NCI-H2107 (cell line): ENCODE data around the gene GNMT.
"Not testable (repeated sequence)": the region's sequence is repeated elsewhere in the genome, so short reads cannot be mapped to it uniquely, and the experiment has no call there.

Source experiments
- DNase-seq: peaks from one replicate; lab custom pipeline; 2025; lab: John Stamatoyannopoulos, UW

GNMT gene

DNA sequence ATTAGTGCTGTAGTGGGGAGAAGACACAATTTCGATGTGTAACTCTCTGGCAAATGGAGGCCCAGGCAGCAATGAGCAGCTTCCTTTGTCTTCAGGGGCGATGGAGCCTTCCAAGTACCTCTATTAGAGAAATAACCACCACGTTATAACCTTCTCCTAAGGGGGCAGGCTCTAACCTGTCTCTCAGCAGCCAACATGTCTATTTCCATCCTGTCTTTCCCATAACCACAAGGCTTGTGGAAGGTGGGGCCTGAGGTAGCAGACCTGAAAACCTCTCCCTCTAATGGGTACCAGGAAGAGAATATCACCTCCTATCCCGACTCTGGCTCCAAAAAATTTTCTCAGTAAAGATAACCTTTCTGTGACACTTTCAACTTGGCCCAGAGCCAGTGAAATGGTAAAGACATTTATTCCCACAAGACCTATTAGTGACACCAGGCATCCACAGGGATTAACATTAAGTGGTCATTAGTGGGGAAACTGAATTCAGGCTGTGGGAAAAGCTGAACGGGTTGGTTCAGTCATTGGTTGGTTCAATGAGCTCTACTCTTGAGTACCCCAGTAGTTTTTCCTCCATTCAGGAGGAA, 14.5 kb downstream of the GNMT start:
- no peak for DNase-seq

DNA sequence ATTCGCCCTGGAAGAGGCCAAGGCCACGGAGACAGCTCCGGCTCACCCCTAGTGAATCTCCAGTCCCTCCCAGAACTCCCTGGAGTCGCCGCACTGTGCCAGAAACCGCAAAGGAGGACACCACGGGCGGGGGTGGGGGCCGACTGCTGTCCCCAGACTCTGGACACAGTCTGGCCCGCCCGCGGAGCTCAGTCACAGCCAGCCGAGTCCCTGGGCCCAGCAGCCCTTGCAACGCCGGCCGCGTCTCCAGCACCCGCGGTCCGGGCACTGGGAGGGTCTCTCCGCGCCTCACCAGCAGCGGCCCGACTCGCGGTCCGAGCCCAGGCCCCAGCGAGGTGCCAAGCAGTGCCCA, 17.9 kb downstream of the GNMT start:
- no peak for DNase-seq

DNA sequence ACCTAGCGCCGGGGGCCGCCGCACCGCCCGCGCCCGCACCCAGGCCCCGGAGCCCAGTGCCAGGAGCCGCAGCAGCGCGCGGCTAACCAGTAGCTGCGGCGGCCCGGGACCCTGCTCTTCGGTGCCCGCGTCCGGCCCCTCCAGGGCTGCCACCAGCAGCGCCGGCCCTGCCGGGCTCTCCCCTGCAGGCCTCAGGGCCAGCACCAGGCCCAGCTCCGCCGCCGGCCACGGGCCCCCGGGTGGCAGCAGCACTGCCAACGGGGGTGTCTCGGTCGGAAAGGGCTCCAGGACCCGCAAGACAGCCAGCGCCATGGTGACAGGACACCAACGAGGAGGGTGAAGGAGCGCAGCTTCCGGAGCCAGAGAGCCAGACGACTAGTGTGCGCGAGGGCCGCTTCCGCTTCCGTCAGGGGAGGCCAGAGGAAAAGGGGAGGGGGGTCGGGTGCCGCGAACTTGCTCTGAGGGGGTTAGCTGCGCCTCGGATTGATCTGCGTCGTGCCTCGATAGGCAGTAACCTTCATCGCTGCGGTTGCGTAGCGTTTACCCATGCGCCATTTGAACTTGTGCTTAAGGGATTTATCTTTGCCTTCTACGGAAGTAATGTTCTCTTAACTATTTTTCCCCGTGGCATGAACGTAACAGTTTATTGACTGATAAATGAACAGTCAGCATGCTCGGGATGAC, 18.4 kb downstream of the GNMT start, which contains the start of gene PEX6:
Gene PEX6 (minus strand): TSS at position 343 of the 684 bp plus-strand sequence. CDS start 31 bp downstream, at position 312.
- peak; percentile 56 for DNase-seq

DNA sequence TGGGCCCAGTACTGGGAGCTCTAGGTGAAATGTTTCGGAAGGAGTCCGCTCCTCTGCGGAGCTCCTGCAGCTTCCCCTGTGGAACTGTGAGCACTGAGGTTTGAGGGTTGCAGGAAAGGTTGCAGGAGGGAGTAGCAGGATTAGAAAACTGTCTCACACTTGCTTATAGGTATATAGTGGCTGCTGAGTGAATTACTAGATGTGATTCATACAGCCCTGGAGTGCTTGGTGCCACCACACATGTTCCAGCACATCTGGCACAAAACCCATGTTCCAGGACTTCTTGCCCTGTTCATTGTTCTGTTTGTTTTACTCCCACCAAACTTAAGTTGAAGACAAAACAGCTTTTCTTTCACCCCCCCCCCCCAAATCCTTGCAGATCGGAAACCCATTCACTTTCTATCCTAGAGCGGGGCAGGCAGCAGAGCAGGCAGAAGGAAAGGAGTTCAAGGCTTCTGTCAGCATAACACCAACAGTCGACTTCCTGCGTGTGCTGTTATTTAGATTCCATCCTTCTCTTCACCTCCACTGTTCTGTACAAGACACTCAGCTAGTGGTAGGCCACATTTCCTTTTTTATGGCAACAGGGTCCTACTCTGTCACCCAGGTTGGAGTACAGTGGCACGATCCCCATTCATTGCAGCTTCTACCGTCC, 19.1 kb downstream of the GNMT start:
- no peak for DNase-seq

DNA sequence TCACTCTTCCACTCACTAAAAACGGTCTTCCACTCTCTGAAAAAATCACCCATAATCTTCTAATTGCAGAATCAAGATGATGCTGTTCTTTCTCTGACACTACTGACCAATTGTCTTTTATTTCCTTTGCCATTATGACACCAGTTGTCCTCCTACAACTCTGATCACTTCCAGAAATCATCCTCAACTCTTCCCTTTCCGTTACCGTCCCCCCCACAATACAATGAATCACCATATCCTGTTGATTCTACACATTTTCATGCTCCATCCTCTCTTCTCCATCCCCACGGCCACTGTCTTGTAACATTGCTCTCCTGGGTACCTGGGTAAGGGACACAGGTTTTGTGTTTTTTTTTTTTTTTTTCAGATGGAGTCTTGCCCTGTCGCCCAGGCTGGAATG, 21.3 kb downstream of the GNMT start:
- DNase-seq = no peak

DNA sequence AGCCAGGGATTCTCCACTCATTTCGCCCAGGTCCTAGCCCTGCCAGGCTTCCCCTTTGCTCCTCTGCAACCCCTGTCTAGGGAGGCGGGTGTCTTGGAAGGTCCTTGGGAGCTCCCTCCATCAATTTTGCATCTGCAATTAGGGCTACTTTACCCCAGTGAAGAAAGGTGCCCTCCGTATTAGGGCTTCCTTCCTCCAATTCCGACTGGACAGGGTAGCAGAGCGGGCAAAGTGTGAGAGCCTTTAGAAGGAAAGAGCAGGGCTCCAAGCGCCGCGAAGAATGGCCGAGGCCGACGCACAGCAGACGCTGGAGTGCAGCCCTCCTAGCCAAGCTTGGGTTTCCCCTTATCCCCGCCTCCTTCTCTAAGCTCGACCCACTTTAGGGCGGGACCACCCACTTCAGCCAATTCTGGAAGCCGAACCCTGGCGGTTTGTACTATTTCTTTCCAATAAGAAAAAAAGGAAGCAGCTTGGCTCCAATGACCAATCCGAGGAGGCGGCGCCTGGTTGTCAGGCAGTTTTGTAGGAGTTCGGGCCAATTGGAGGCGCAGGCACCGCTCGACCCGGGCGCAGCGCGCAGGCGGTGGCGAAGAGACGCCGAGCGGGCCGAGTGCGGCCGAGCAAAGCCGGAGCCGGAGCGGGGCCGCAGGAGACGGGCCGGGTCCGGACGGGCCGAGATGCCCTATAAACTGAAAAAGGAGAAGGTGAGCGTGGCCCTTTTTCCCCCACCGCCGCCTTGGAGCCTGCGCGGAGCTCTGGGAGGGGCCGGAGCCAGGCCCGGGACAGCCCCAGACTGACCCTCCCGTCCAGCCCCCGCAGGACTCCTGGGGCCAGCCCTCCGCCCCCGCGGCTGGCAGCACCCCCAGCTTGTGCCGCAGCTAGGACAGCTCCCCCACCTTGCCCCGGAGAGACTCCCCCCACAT, 23.7 kb downstream of the GNMT start, which contains the start of gene PPP2R5D:
Gene PPP2R5D (plus strand): TSS at position 570 of the 923 bp plus-strand sequence. CDS start 108 bp downstream, at position 678.
- peak; percentile 90 for DNase-seq

DNA sequence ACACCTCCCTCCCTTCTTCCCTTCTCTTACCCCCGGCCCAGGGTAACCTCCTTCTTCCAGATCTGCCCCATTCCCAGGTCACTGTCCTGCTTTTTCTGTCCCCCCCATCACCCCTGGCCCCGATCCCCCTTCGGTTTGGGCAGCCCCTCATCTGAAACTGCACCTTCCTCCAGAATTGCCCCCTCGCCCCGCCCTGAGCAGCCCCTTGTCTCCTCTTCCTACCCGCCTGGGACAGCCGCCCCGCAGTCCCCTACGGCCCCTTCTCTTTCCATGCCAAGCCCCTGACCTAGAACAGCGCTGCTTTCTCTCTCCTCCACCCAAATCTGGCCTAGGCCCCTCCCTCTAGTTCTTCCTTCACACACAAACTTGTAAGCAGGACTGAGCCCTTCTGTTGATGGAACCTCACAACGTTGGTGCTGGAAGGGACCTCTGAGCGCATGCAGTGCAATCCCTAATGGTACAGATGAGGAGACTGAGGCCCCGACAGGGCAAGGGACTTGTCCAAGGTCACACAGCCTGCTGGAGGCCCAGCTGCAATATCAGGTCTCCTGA, 24.4 kb downstream of the GNMT start:
- DNase-seq = no peak

DNA sequence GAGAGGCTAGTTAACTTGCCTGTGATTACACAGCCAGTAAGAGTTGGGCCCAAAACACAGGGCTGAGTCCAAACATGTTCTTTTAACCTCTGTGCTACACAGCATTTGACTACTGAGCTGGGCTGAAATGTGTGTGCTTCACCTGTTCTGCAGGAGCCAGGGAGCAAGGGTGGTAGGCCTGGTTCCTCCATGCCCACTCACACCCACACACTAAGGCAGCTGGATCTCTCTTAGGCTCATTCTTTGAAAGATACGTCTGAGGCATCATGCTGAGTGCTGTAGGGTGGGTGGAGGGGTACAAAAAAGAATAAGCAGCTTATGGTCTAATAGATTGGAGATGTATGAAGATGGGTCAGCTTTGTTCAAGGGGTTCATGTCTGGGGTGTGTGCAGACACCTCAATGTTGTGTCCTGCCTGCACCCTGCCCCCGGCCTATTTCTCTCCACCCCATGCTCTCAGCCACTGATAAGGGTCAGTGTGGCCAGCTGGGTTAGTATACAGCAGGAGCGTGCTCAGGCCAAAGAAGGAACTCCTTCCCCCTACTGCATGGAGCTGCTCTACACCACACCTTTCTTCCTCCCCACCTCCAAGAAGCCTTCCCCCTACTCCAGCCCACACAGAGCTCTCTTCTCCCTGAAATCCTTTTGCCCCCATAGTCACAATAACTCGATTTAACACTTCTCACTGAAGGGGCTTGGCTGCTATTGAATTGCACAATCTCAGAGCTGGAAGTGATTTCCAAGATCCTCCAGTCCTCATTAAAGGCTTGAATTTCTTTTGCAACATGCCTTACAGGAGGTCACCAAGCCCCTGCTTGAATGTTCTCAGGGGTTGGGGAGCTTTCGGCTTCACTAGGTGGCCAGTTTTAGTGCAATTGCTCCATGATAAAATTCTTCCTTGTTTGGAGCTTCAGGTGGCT, 27.2 kb downstream of the GNMT start:
- no peak for DNase-seq

DNA sequence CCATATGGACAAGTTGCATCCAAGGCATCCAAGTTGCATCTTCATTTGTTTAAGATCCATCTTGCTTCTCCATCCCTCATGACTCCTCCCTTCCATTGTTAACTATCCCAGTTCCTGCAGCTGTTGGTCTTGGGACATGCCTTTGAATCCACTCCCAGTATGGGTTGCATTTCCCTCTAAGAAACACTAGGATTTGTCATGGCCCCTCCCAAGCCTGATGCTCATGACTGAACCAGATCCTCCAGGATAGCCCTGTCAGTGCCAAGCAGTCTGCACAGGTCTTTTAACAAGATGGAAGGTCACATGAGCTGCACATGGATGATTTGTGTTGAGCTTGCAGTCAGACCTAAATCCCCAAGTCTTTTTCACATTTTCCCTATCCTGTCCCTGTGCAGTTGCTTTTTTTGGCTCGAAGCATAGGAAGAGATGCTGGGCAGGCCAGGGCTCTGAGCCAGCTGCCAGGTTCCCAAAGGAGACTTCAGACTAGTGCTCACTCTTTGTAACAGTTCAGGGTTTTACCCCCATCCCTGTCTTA, 28.0 kb downstream of the GNMT start:
- no peak for DNase-seq

DNA sequence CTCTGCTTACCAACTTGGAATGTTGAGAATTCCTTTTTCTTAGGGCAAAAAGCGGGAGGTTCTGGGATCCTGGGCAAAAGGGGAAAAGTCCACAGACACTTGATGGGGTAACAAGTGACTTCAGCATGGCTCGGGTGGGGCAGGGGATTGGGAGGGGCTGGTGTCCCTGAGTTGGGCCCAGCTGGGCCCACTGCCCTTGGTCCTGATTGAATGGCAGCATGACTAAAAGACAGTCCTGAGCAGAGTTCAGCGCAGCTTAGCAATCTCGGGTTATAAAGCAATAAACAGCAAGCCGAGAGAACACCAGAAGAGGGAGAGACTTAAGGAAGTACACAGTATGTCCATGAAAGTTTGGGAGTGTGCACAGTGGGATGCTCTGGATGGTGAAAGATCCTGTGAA, 29.4 kb downstream of the GNMT start:
- no peak for DNase-seq

DNA sequence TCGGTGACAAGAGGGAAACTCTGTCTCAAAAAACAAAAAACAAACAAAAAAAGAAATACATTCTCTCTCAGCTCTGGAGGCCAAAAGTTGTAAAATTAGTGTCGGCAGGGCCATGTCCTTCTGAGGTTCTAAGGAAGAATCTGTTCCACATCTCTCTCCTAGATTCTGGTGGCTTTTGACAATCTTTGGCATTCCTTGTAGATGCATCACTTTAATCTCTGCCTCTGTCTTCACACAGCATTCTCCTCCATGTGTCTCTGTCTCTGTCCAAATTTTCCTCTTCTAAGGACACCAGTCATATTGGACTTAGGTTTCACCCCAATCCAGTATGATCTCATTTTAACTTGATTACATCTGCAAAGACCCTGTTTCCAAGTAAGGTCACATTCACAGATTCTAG, 32.9 kb downstream of the GNMT start:
- DNase-seq = no peak

DNA sequence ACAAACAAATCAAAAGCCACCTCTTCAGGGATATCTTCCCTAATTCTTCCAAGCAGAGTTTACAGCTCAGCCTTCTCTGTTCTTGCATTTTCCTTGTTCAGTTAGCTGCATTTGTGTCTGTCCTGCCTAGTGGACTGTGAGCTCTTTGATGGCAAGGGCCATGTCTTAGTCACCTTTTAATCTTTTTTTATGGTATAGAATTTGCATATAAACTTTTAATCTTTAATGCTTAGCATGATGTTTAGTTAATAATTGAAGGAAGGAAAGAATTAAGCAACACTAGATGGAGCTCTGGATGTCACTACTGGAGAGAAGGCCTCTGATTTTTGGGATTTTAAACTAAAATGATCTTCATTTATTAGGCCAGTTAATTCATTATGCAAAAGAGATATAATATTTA, 36.0 kb downstream of the GNMT start:
- DNase-seq = no peak

DNA sequence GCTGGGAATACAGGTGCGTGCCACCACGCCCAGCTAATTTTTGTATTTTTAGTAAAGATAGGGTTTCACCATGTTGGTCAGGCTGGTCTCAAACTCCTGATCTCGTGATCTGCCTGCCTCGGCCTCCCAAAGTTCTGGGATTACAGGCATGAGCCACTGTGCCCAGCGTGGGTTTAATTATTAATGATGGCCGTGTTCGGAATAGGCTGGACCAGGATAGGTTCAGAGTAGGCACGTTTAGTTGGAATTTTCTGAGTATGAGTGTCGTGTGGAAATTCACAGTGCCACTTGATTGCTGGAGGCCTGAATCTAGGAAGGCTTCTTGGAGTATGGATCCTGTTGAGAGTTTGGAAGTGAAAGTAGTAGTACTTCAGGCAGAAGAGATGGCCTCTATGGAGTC, 37.7 kb downstream of the GNMT start:
- not testable (repeated sequence) for DNase-seq

DNA sequence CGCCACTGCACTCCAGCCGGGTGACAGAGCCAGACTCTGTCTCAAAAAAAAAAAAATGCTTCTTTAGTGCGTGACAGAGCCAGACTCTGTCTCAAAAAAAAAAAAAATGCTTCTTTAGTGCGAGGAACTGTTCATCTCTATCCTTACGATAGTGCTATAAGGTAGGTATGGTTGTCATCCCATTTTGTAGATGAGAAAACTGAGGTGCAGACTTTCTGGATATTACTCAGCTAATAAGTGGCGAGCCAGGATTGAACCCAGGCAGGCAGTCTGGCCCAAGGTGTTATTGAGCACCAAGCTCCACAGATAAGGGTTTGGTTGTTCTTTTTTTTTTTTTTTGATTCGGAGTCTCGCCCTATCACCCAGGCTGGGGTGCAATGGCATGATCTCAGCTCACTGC, 41.3 kb downstream of the GNMT start:
- DNase-seq = no peak

DNA sequence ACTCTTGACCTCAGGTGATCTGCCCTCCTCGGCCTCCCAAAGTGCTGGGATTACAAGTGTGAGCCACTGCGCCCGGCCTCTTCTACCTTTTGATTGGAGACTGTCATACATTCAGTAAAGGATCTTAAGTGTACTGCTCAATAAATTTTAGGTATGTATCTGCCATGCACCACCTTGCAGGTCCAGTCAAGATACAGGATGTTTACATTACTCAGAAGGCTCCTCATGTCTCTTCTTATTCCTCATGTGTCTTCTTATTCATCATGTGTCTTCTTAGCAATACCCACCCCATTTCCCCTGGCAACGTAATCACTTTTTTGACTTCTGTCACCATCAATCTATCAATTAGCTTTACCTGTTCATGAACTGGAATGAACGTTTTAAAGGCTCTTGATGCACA, 45.3 kb downstream of the GNMT start:
- no peak for DNase-seq

DNA sequence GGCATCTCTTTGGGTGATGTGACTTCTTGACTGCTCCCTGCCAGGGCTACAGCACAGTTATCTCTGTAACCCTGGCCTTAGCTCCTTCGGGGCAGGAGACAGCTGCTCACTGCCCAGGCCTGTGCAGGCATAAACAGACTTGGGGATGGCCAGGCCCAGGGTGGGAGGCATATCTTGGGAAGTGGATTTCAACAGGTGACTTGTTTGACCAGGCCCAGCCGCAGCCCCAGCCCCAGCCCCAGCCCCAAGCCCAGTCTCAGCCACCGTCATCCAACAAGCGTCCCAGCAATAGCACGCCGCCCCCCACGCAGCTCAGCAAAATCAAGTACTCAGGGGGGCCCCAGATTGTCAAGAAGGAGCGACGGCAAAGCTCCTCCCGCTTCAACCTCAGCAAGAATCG, 45.7 kb downstream of the GNMT start:
- no peak for DNase-seq

DNA sequence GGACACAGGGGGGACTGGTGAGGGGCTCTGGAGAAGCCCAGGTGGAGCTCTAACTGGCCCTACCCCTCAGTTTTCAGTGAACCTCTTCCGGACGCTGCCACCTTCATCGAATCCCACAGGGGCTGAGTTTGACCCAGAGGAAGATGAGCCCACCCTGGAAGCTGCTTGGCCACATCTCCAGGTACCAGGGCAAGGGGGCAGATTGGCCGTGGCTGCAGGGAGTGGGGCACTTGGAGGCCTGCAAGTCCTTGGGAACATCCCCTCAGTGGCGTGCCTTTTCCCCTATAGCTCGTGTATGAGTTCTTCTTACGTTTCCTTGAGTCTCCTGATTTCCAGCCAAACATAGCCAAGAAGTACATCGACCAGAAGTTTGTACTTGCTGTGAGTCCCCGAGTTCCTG, 46.6 kb downstream of the GNMT start:
- DNase-seq = no peak

DNA sequence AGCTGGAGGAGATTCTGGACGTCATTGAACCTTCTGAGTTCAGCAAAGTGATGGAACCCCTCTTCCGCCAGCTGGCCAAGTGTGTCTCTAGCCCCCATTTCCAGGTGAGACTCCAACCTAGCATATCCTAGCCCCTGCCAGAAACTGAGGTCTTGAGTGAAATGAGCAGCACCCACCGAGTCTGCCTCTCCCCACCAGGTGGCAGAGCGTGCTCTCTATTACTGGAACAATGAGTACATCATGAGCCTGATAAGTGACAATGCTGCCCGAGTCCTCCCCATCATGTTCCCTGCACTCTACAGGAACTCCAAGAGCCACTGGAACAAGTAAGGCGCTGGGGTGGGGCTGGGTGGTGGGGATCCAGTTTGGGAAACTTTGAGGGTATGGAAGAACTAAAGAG, 48.6 kb downstream of the GNMT start:
- DNase-seq = peak; percentile 6

DNA sequence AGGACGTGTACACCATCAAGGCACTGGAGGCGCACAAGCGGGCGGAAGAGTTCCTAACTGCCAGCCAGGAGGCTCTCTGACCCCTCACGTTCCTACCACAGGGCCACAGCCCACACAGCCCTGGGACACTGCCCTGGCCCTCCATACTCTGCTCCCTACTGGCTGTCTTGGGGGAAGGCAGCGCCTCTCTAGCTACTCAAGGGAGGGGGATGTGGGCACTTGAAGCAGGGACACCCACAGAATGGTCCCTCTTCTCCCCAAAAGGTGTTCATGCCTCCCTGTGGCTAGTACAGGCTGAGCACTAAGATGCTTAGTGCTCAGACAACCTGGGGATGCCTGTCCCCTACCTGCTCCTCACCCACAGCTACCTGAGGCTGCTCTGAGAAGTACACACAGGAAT, 50.7 kb downstream of the GNMT start:
- no peak for DNase-seq

DNA sequence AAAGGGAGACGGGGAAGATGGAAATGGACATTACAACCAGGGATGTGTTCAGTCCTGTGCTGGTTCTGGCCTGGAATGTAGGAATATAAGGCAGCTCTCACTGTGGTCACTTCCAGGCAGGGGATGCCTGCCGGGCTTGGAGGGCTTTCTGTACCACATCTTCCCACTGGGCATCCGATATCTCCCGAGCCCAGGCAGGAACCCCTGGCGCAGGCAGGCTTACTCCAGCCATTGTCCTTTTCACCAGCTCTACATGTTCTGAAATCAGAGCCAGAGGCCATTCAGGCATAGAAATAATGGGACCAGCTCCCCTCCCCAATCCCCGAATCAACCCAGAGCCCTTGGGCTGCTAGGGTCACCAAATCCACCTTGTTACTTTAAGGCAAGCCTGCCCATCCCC, 51.8 kb downstream of the GNMT start:
- DNase-seq = no peak
